ENCODE data around the gene COMP.

GRCh38 chr19:18754501-18754900, 36.6 kb downstream of the COMP start:
- TF ChIP-seq CTCF (conservative IDR thresholded peaks at IDR 0.05) (no peak), EZH2 (IDR thresholded peaks at IDR 0.05; ENCODE audit: low read depth) (no peak)
